Hindlimb muscle (tissue), 1 donor: ENCODE data around the gene DNER. TPM values are rescaled to one million over a fixed set of nuclear protein-coding genes. Genes with fewer than 3 reads are reported as not detected.
A peak's percentile ranks its signal among the peaks of the same experiment; 100 is the strongest.
"Not testable (repeated sequence)": the region's sequence is repeated elsewhere in the genome, so short reads cannot be mapped to it uniquely, and the experiment has no call there.

Experiments
- DNase-seq: peaks from one replicate; pipeline ENCODE4 v3.0.0-alpha.2; 2013
- polyA plus RNA-seq: library from polyadenylated mRNA; unstranded; fragments of 120-200 nt; gene quantifications from one replicate; pipeline ENCODE4 v1.2.1, GENCODE V29; 2013; ENCODE audit not compliant: insufficient read length

DNER gene
- polyA plus RNA-seq, 1 donor = 1.1 TPM

DNA sequence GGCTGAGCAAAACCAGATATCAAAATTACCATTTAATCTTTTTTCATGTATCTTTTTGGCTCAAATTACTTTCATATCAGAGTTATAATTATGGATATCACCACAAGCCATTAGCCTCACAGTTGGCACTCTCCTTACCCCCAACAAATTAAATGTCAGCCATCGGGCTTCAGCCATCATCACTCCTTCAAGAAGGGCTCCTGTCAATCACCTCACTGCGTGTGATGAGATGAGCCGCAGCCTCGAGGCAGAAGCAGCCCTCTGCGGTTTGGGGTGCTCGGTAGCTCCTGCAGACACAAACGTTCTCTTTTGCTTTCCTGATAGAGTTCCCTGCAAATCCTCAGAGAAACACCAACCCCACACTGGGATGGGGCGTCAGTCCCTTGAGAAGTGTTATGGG is 94.1 kb downstream of the DNER start:
- no peak for DNase-seq

GRCh38 chr2:229616433-229616832 is 97.9 kb downstream of the DNER start:
- no peak for DNase-seq

DNA sequence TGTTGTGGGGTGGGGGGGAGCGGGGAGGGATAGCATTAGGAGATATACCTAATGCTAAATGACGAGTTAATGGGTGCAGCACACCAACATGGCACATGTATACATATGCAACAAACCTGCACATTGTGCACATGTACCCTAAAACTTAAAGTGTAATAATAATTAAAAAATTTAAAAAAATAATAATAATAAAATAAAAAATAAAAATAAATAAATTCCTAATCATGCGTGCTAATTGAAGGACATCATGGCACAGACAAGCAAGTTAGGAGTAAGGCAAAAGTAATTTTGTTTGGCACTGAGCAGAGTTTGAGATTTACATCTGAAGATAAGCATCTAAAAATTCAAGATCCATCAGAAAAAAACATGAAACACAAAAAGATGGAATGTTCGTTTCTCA is 100.3 kb downstream of the DNER start:
- not testable (repeated sequence) for DNase-seq

DNA sequence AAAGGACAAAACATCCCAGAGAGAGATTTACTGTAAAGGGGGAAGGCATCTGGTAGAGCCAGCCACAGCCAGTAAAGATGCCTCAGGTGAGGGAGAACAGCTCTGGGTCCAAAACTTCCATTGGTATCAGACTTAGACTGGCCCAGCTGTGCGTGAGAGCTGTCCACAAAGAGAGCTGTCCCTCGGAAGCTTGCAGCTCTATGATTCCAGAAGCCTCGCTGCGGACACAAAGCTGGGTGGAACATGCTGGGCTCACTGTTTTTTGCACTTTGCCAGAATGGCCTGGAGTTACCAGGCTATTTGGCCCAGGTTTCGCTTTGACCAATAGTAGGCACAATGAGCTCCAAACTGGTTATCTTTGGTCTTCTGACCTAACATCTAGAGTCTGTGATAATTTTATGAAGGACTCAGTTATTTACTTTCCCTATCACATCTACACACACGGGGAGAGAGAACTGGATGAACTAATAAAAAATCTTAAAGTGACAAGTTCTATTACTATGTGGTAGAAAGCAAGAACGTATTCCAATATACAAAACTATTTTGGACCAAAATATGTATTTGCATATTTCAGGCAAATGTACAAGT is 101.9 kb downstream of the DNER start:
- no peak for DNase-seq

DNA sequence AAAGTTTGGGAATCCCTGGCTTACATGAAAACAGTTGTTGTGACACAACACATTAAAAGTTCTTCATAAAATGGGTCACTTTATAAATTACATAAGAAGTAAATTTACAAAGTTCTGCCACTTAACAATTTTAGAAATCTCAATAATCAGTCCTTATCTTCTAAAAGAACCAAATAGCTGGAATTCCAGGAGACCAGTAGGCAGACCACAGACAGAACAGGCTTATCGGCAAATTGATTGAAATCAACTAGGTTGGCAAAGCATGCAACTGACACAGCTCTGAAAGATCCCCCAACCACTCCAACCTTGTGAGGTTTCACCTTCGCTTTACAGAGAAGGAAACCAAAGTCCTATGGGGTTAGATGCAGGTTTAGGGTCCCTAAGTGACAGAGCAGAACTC is 103.0 kb downstream of the DNER start:
- DNase-seq = no peak

GRCh38 chr2:229610872-229611271 is 103.5 kb downstream of the DNER start:
- no peak for DNase-seq

- DNase-seq = no peak
Observed at GRCh38 chr2:229610333-229610732, 104.0 kb downstream of the DNER start.

GRCh38 chr2:229601936-229602335 is 112.4 kb downstream of the DNER start:
- DNase-seq = no peak

DNA sequence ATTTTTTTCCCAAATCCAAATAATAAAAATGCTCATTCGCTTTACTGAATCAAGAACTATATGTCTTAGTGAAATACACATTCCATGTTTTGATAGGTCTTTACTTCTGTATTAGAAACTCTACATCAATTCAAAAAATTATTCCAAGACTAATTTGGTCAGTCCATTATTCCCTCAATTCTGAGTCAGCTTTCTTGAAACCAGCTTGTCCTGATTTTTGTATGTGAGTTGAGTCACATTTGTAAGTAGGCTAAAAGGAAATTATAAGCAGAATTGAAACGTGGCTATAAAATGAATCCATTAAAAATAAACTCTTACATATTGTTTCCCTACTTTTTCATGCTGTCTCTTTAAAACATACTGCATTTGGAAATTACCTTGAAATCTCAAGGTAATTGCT is 113.0 kb downstream of the DNER start:
- no peak for DNase-seq

DNA sequence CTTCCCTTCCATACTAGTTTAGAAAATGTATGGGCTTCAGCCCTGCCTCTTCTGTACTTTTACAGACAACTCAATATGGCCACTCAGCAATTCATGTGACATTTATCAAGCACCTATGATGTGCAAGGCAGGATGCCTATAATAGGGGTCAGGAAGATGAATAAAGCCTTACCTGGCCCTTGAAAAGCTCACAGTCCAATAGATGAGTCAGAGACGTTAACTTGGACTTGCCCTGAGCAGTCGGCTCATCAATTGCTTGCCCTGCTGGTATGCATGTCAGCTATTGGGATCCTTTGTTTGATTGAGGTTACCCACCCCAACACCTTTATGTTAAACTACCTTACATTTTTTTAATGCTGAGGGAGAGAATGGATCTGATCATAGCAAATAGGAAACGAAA is 116.1 kb downstream of the DNER start:
- DNase-seq = no peak

- DNase-seq = no peak
Observed at GRCh38 chr2:229596796-229597195, 117.6 kb downstream of the DNER start.

GRCh38 chr2:229591611-229592010 is 122.7 kb downstream of the DNER start:
- no peak for DNase-seq

GRCh38 chr2:229586746-229587705 is 127.3 kb downstream of the DNER start:
- DNase-seq = peak; percentile 79

DNA sequence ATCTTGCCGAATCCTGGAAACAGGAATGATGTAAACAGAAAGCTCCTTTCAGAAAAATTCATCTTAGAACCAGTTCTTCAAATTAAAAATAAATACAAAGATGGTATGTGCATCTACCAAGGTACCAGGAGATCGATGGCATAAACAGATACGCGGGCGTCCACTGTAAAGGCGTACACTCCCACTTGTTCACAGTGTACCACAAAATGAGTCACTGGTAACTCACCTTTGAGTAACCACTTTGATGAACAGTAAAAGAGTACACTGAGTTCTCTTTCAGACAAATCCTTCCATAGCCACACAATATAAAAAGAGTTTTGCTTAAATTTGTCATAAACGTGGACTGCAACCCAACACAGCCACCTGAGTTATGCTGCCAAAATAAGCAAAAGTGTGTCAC is 128.3 kb downstream of the DNER start:
- no peak for DNase-seq

- no peak for DNase-seq
Observed at GRCh38 chr2:229582151-229582550, 132.2 kb downstream of the DNER start.

- no peak for DNase-seq
Observed at GRCh38 chr2:229578052-229578846, 136.1 kb downstream of the DNER start.

DNA sequence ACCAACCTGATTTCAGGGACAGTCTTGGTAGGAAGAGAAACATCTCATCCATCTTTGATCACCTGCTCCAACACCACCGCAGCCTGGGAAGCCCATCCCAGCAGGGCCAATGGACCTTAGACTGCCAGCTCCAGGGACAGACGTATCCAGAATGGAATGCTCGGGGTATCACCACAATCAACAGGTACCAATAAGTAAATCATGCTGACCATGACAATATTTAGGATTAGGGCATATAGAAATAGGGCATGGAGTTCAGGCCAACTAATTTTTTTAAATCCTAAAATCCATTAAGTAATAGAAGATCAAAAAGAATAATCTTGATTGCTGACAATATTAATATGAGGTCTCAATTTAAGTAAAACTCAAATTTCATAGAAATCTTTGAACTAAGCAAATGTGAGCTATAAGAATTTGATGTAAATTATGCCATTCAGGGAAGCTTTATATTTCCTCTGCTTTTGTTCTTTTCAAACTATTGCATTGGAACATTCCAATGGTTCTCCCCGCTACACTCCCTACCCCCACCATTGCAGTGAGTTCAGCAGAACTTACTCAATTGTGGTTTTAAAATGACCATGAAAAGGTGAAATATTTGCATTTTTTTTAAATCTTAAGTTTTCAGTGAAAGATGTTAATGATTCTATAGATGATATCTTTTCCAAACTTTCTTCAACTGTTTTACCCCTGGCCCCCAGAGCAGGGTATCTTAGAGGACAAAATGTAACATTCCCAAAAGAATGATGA is 138.6 kb downstream of the DNER start:
- no peak for DNase-seq

- no peak for DNase-seq
Observed at GRCh38 chr2:229572507-229573271, 141.7 kb downstream of the DNER start.

- no peak for DNase-seq
Observed at GRCh38 chr2:229571243-229571642, 143.1 kb downstream of the DNER start.

DNA sequence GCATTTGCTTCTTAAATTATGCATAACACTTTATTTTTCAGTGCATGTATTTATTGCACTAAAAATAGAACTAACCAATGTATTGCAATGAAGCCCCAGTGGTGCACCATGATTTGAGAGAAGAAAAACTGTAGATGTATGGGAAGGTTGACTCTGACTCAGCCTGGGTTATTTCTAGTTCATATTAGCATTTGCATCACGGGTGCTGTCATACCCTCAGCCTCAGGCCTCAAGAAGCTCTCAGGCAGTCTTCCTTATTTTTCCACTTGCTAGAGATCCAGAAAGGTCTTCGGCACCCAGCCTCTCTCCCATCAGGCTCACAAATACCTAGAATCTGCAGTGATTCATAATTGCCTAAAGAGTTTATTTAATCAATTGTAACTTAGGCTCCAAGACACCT is 148.0 kb downstream of the DNER start:
- DNase-seq = no peak

DNA sequence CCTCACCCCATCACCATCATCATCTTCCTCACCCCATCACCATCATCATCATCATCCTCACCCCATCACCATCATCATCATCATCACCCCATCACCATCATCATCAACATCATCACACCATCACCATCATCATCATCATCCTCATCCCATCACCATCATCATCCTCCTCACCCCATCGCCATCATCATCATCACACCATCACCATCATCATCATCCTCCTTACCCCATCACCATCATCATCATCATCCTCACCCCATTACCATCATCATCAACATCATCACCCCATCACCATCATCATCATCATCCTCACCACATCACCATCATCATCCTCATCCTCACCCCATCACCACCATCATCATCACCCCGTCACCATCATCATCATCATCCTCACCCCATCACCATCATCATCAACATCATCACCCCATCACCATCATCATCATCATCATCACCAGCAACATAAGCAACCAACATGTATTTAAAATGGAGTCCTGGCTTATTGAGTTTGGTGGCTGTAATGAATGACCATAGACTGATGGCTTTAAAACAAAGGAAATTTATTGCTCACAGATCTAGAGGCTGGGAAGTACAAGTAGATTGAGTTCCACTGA is 150.0 kb downstream of the DNER start:
- DNase-seq = no peak
